GM12873 (cell line): ENCODE results near the gene C9orf40.

Experiments
- TF ChIP-seq, protein P1 (sequence below): IDR thresholded peaks from 2 replicates; pipeline ENCODE4 v1.5.1; 2012; ENCODE audit warnings: low read depth, mild to moderate bottlenecking, moderate library complexity, low read length, control low read depth; ENCODE audit not compliant: insufficient read depth; ENCODE audit errors: missing control alignments

Gene C9orf40

DNA sequence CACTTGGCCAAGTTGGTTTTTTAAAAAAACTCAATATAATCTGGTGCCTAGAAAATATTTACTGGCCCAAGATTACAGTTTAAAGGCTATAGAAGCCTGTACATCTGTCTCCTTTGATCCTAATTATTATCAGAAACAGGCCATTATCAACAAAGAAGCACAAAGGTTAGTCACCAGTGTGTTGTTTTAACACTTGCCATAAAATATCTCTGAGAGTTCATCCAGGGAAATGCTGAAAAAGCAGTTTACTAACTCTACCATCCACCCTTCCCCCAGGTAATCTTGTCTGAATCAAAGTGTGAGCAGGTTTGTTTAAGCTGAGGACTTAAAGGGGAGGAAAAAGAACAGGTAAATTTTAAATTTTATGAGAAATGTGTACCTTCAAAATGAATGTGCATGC is 51.7 kb downstream of the C9orf40 start:
- TF ChIP-seq, protein P1, sequence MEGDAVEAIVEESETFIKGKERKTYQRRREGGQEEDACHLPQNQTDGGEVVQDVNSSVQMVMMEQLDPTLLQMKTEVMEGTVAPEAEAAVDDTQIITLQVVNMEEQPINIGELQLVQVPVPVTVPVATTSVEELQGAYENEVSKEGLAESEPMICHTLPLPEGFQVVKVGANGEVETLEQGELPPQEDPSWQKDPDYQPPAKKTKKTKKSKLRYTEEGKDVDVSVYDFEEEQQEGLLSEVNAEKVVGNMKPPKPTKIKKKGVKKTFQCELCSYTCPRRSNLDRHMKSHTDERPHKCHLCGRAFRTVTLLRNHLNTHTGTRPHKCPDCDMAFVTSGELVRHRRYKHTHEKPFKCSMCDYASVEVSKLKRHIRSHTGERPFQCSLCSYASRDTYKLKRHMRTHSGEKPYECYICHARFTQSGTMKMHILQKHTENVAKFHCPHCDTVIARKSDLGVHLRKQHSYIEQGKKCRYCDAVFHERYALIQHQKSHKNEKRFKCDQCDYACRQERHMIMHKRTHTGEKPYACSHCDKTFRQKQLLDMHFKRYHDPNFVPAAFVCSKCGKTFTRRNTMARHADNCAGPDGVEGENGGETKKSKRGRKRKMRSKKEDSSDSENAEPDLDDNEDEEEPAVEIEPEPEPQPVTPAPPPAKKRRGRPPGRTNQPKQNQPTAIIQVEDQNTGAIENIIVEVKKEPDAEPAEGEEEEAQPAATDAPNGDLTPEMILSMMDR = no peak
